Astrocyte (in vitro differentiated cells and primary cell): Measurements from ENCODE around the gene FARS2.

Source experiments
- CTCF ChIP-seq: IDR thresholded peaks from 2 replicates; pipeline ENCODE4 v1.5.1; 2011; ENCODE audit warnings: low read depth, mild to moderate bottlenecking, inconsistent platforms, low read length, moderate library complexity; ENCODE audit not compliant: insufficient read depth
- EZH2 ChIP-seq: IDR thresholded peaks from 2 replicates; pipeline ENCODE4 v1.6.1; 2012; ENCODE audit warnings: mild to moderate bottlenecking, low read length, inconsistent platforms; ENCODE audit not compliant: insufficient read depth

GRCh38 chr6:5652406-5653137 is 391.3 kb downstream of the FARS2 start:
- TF ChIP-seq CTCF, result no peak
- no peak for TF ChIP-seq EZH2
